Choroid plexus epithelial cell (primary cell): ENCODE measurements around the gene SELENOI.
A peak's percentile ranks its signal among the peaks of the same experiment; 100 is the strongest.

Source experiments
- DNase-seq: peaks from one replicate; pipeline ENCODE4 v3.0.0-alpha.2; 2010; ENCODE audit warnings: low read depth
- H3K4me3 ChIP-seq: 2 replicates; pipeline ENCODE4 v1.5.1; 2011; ENCODE audit warnings: low read depth, mild to moderate bottlenecking, control low read depth, low read length, moderate library complexity
- CTCF ChIP-seq: conservative IDR thresholded peaks from 2 replicates; pipeline ENCODE4 v1.5.1; 2011; ENCODE audit warnings: low read depth, mild to moderate bottlenecking, control low read depth, inconsistent platforms, low read length, moderate library complexity

The SELENOI gene

GRCh38 chr2:26380281-26380680 lies 34.3 kb downstream of the SELENOI start:
- no peak for TF ChIP-seq CTCF
- H3K4me3 ChIP-seq, result no peak overlapping the region
- DNase-seq, result no peak

- DNase-seq, result peak; percentile 16
- no peak overlapping the region for H3K4me3 ChIP-seq
- no peak for TF ChIP-seq CTCF
These were observed 36.6 kb downstream of the SELENOI start for GRCh38 chr2:26382564-26382963.

GRCh38 chr2:26384183-26384582 lies 38.2 kb downstream of the SELENOI start:
- no peak for DNase-seq
- H3K4me3 ChIP-seq, result no peak overlapping the region
- TF ChIP-seq CTCF, result no peak

GRCh38 chr2:26384597-26384996 lies 38.7 kb downstream of the SELENOI start:
- no peak for TF ChIP-seq CTCF
- no peak for DNase-seq
- no peak overlapping the region for H3K4me3 ChIP-seq

- no peak for DNase-seq
- H3K4me3 ChIP-seq, result no peak overlapping the region
- no peak for TF ChIP-seq CTCF
These were observed 41.2 kb downstream of the SELENOI start for GRCh38 chr2:26387189-26387588.

- H3K4me3 ChIP-seq, result no peak overlapping the region
- TF ChIP-seq CTCF, result no peak
- peak; percentile 42 for DNase-seq
These were observed 48.8 kb downstream of the SELENOI start for GRCh38 chr2:26394694-26395093.

GRCh38 chr2:26395394-26395793 lies 49.5 kb downstream of the SELENOI start:
- peak; percentile 22 for TF ChIP-seq CTCF
- DNase-seq, result no peak
- no peak overlapping the region for H3K4me3 ChIP-seq
